DND-41 (cell line): ENCODE results near the gene TTC39A.

Source experiments
- EZH2 ChIP-seq: IDR thresholded peaks from 3 replicates; pipeline ENCODE4 v1.6.1; 2012; ENCODE audit warnings: borderline replicate concordance, low read depth, mild to moderate bottlenecking, moderate library complexity, low read length, inconsistent platforms; ENCODE audit not compliant: severe bottlenecking
- TF ChIP-seq, protein P1 (sequence below): IDR thresholded peaks from 2 replicates; pipeline ENCODE4 v1.5.1; 2012; ENCODE audit warnings: borderline replicate concordance, low read length, moderate library complexity, mild to moderate bottlenecking; ENCODE audit not compliant: poor library complexity, severe bottlenecking; ENCODE audit errors: extremely low read depth

DNA sequence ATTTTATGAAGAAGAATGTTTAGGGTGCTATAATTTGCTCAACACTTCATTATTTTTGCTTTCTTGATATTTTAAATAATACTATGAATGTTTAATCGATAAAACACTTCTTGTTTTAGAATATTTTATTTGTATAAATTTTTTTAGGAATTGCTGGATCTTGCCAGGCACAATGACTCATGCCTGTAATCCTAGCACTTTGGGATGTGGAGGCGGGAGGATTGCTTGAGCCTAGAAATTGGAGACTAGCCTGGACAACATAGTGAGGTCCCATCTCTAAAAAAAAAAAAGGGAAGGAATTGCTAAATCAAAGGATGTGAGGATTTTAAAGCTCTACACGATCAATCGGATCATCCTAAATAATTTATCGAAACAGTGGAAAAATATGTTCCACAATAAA, 76.7 kb downstream of the TTC39A start:
- TF ChIP-seq, protein P1, sequence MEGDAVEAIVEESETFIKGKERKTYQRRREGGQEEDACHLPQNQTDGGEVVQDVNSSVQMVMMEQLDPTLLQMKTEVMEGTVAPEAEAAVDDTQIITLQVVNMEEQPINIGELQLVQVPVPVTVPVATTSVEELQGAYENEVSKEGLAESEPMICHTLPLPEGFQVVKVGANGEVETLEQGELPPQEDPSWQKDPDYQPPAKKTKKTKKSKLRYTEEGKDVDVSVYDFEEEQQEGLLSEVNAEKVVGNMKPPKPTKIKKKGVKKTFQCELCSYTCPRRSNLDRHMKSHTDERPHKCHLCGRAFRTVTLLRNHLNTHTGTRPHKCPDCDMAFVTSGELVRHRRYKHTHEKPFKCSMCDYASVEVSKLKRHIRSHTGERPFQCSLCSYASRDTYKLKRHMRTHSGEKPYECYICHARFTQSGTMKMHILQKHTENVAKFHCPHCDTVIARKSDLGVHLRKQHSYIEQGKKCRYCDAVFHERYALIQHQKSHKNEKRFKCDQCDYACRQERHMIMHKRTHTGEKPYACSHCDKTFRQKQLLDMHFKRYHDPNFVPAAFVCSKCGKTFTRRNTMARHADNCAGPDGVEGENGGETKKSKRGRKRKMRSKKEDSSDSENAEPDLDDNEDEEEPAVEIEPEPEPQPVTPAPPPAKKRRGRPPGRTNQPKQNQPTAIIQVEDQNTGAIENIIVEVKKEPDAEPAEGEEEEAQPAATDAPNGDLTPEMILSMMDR: no peak
- no peak for TF ChIP-seq EZH2
